HG02943 (cell line): Measurements from ENCODE around the gene ZNHIT2.

Source experiments
- ATAC-seq: cut with Tn5 transposase; IDR thresholded peaks from one replicate; pipeline ENCODE4 v1.9.1; 2021; ENCODE audit warnings: mild to moderate bottlenecking, low read depth, moderate library complexity; ENCODE audit not compliant: unreplicated experiment

Gene ZNHIT2

GRCh38 chr11:65107751-65108468 lies 9.6 kb downstream of the ZNHIT2 start:
- ATAC-seq: no peak

- ATAC-seq: no peak
These were observed 10.4 kb downstream of the ZNHIT2 start for GRCh38 chr11:65107078-65107477.

- no peak for ATAC-seq
These were observed 12.9 kb downstream of the ZNHIT2 start for GRCh38 chr11:65104628-65105027.

GRCh38 chr11:65103476-65103875 lies 14.0 kb downstream of the ZNHIT2 start:
- no peak for ATAC-seq

- no peak for ATAC-seq
These were observed 15.1 kb downstream of the ZNHIT2 start for GRCh38 chr11:65102142-65103095.

- ATAC-seq: no peak
These were observed 16.7 kb downstream of the ZNHIT2 start for GRCh38 chr11:65100674-65101350.

GRCh38 chr11:65096926-65097325 lies 20.6 kb downstream of the ZNHIT2 start:
- ATAC-seq: no peak

GRCh38 chr11:65095974-65096806 lies 21.3 kb downstream of the ZNHIT2 start, which contains the start of gene VPS51:
Gene VPS51 (plus strand): TSS chr11:65096214. CDS start chr11:65096251, 37 bp downstream.
- ATAC-seq: peak; percentile 79

GRCh38 chr11:65095427-65095826 lies 22.1 kb downstream of the ZNHIT2 start:
- no peak for ATAC-seq

- no peak for ATAC-seq
These were observed 26.9 kb downstream of the ZNHIT2 start for GRCh38 chr11:65090628-65091027.

- no peak for ATAC-seq
These were observed 27.9 kb downstream of the ZNHIT2 start for GRCh38 chr11:65089621-65090020.

GRCh38 chr11:65087827-65088226 lies 29.7 kb downstream of the ZNHIT2 start:
- no peak for ATAC-seq

GRCh38 chr11:65087216-65087615 lies 30.3 kb downstream of the ZNHIT2 start:
- ATAC-seq: no peak

- ATAC-seq: no peak
These were observed 30.7 kb downstream of the ZNHIT2 start for GRCh38 chr11:65086809-65087208.

- no peak for ATAC-seq
These were observed 32.1 kb downstream of the ZNHIT2 start for GRCh38 chr11:65085446-65085845.

- ATAC-seq: peak; percentile 2
These were observed 32.7 kb downstream of the ZNHIT2 start for GRCh38 chr11:65084598-65085375.

- peak; percentile 71 for ATAC-seq
These were observed 33.5 kb downstream of the ZNHIT2 start, which contains the start of the genes CDCA5 and ZFPL1 for GRCh38 chr11:65083834-65084597. Gene CDCA5 (minus strand): TSS chr11:65084040. CDS start chr11:65083978, 62 bp downstream. Gene ZFPL1 (plus strand): TSS chr11:65084222. CDS start chr11:65084699, 477 bp downstream.

GRCh38 chr11:65083134-65083833 lies 34.2 kb downstream of the ZNHIT2 start:
- peak; percentile 12 for ATAC-seq
